Left ventricle myocardium inferior (tissue), 1 donor: ENCODE results near the gene SEMA4A. TPM values are rescaled to one million over a fixed set of nuclear protein-coding genes. Genes with fewer than 3 reads are reported as not detected.

Experiments
- DNase-seq: peaks from one replicate; pipeline ENCODE4 v3.0.0-alpha.2; 2020
- H3K27ac ChIP-seq: fragments of 200-600 bp; replicated peaks from 2 replicates; pipeline ENCODE4 v1.8.0; 2021
- H3K27me3 ChIP-seq: fragments of 200-600 bp; 2 replicates; pipeline ENCODE4 v1.8.0; 2021; ENCODE audit warnings: low read depth
- H3K36me3 ChIP-seq: fragments of 200-600 bp; 2 replicates; pipeline ENCODE4 v1.8.0; 2021
- H3K4me1 ChIP-seq: fragments of 200-600 bp; 2 replicates; pipeline ENCODE4 v1.8.0; 2021
- H3K4me3 ChIP-seq: fragments of 200-600 bp; 2 replicates; pipeline ENCODE4 v1.8.0; 2021; ENCODE audit warnings: mild to moderate bottlenecking, moderate library complexity
- H3K9me3 ChIP-seq: fragments of 200-600 bp; replicated peaks from 2 replicates; pipeline ENCODE4 v1.8.0; 2021
- CTCF ChIP-seq: fragments of 200-600 bp; IDR thresholded peaks from 2 replicates; pipeline ENCODE4 v1.8.0; 2021; ENCODE audit warnings: antibody characterized with exemption, mild to moderate bottlenecking, borderline replicate concordance
- intact Hi-C: fragments of 100-400 bp; cut with micrococcal nuclease; formaldehyde crosslinking; loops from one replicate; pipeline ENCODE4 v1.11.0; 2022
- total RNA-seq: library from RNA; stranded (reverse); fragmentation: NEBNext Ultra II Directional; extraction: Animal tissue kit (Norgen Biotek cat#: 25700); gene quantifications from one replicate; pipeline ENCODE4 v1.2.1, GENCODE V29; 2021
- donor health status: DM: no; HTN: yes; CAD: no; lungs with severe emphysema.

The SEMA4A gene
- total RNA-seq, 1 donor from 2014 or later: 1.0 TPM

GRCh38 chr1:156146020-156146768 is 7.2 kb upstream of the SEMA4A start:
- DNase-seq: peak; percentile 71
- Histone ChIP-seq H3K4me3 (peak overlapping the region; percentile 40), H3K9me3 (no peaks in the 10 kb centered on the region), H3K27ac (no peak overlapping the region), H3K27me3 (peaks cover 18% of the 10 kb centered on the region), H3K4me1 (peaks cover 24% of the 10 kb centered on the region), H3K36me3 (no peaks in the 10 kb centered on the region)
- intact Hi-C loops: loop anchor here (5.0 kb wide), 1 partner anchor 76 kb away; no protein-coding TSS in a partner anchor
- peak; percentile 79 for TF ChIP-seq CTCF

GRCh38 chr1:156146769-156147405 is 6.5 kb upstream of the SEMA4A start:
- no peak for DNase-seq
- intact Hi-C loops: loop anchor here (5.0 kb wide), 1 partner anchor 75 kb away; no protein-coding TSS in a partner anchor
- H3K4me1 ChIP-seq: peaks cover 18% of the 10 kb centered on the region
- H3K36me3 ChIP-seq: no peaks in the 10 kb centered on the region
- no peak overlapping the region for H3K27ac ChIP-seq
- no peak for TF ChIP-seq CTCF
- peak overlapping the region; percentile 40 for H3K4me3 ChIP-seq
- no peaks in the 10 kb centered on the region for H3K9me3 ChIP-seq
- peaks cover 25% of the 10 kb centered on the region for H3K27me3 ChIP-seq

- peaks cover 18% of the 10 kb centered on the region for H3K4me1 ChIP-seq
- TF ChIP-seq CTCF: no peak
- H3K4me3 ChIP-seq: no peak overlapping the region
- intact Hi-C loops: loop anchor here (5.0 kb wide), 1 partner anchor 74 kb away; no protein-coding TSS in a partner anchor
- no peak for DNase-seq
- H3K27me3 ChIP-seq: peaks cover 35% of the 10 kb centered on the region
- H3K9me3 ChIP-seq: no peaks in the 10 kb centered on the region
- no peaks in the 10 kb centered on the region for H3K36me3 ChIP-seq
- H3K27ac ChIP-seq: no peak overlapping the region
Measured at GRCh38 chr1:156148216-156148615, 5.2 kb upstream of the SEMA4A start.

GRCh38 chr1:156149374-156150332 is 3.7 kb upstream of the SEMA4A start:
- H3K4me3 ChIP-seq: no peak overlapping the region
- H3K27me3 ChIP-seq: peaks cover 39% of the 10 kb centered on the region
- DNase-seq: no peak
- intact Hi-C loops: loop anchor here (5.0 to 10.0 kb wide), 2 partner anchors 55 to 73 kb away; no protein-coding TSS in a partner anchor
- H3K9me3 ChIP-seq: no peaks in the 10 kb centered on the region
- no peak for TF ChIP-seq CTCF
- no peak overlapping the region for H3K27ac ChIP-seq
- no peaks in the 10 kb centered on the region for H3K36me3 ChIP-seq
- peaks cover 18% of the 10 kb centered on the region for H3K4me1 ChIP-seq
